Liver (tissue), 9 donors: Measurements from ENCODE around the gene TGM6. TPM values are rescaled to one million over a fixed set of nuclear protein-coding genes. Genes with fewer than 3 reads are reported as not detected.

Experiments
- DNase-seq: peaks from one replicate; pipeline ENCODE4 v3.0.0-alpha.2; 2017; ENCODE audit warnings: low spot score
- H3K27ac ChIP-seq, 2 donors: one replicate each; pipeline ENCODE4 v1.7.0; 2013; ENCODE audit warnings: inconsistent platforms in 2 of 2, low read length in 2 of 2, control low read depth in 1 of 2, low read depth in 1 of 2, mild to moderate bottlenecking in 1 of 2
- H3K27me3 ChIP-seq, 4 donors: one replicate each; pipeline versions ENCODE4 v1.6.1 to v1.7.0; 2013; ENCODE audit warnings: low read length in 3 of 4, inconsistent platforms in 1 of 4, mild to moderate bottlenecking in 1 of 4, moderate library complexity in 1 of 4; ENCODE audit not compliant: control insufficient read depth in 4 of 4, insufficient read depth in 4 of 4
- H3K36me3 ChIP-seq, 4 donors: one replicate each; pipeline versions ENCODE4 v1.6.1 to v1.7.0; 2013; ENCODE audit warnings: low read length in 3 of 4, mild to moderate bottlenecking in 3 of 4, low read depth in 1 of 4, moderate library complexity in 1 of 4; ENCODE audit not compliant: control insufficient read depth in 4 of 4, insufficient read depth in 3 of 4
- H3K4me1 ChIP-seq, 4 donors: one replicate each; pipeline versions ENCODE4 v1.6.1 to v1.7.0; 2013; ENCODE audit warnings: low read length in 3 of 4, mild to moderate bottlenecking in 3 of 4, moderate library complexity in 1 of 4; ENCODE audit not compliant: control insufficient read depth in 4 of 4, insufficient read depth in 4 of 4
- H3K4me3 ChIP-seq, 3 donors: one replicate each; pipeline versions ENCODE4 v1.6.1 to v1.7.0; 2013; ENCODE audit warnings: low read length in 3 of 3, control low read depth in 1 of 3, low read depth in 1 of 3, mild to moderate bottlenecking in 1 of 3
- H3K9ac ChIP-seq, 2 donors: one replicate each; pipeline ENCODE4 v1.7.0; 2013; ENCODE audit warnings: low read length in 2 of 2, mild to moderate bottlenecking in 2 of 2, moderate library complexity in 2 of 2, control low read depth in 1 of 2, low read depth in 1 of 2
- H3K9me3 ChIP-seq, 4 donors: one replicate each; pipeline versions ENCODE4 v1.6.1 to v1.7.0; 2013; ENCODE audit warnings: low read length in 3 of 4; ENCODE audit not compliant: control insufficient read depth in 4 of 4
- EGR1 ChIP-seq, 2 donors: IDR thresholded peaks; 2 replicates each; pipeline ENCODE4 v1.6.1; 2016 to 2018; ENCODE audit warnings: antibody characterized with exemption in 2 of 2, low read depth in 2 of 2
- FOXA1 ChIP-seq: IDR thresholded peaks from 2 replicates; pipeline ENCODE4 v1.6.1; 2016; ENCODE audit warnings: antibody characterized with exemption
- FOXA2 ChIP-seq: IDR thresholded peaks from 2 replicates; pipeline ENCODE4 v1.6.1; 2016; ENCODE audit warnings: antibody characterized with exemption
- GABPA ChIP-seq, 2 donors: IDR thresholded peaks in 1 of 2; conservative IDR thresholded peaks in 1 of 2; 2 replicates each; pipeline ENCODE4 v1.6.1; 2016; ENCODE audit warnings: antibody characterized with exemption in 2 of 2, mild to moderate bottlenecking in 1 of 2, moderate library complexity in 1 of 2
- HNF4A ChIP-seq, 2 donors: conservative IDR thresholded peaks; 2 replicates each; pipeline ENCODE4 v1.6.1; 2016; ENCODE audit warnings: antibody characterized with exemption in 2 of 2, mild to moderate bottlenecking in 2 of 2
- HNF4G ChIP-seq: IDR thresholded peaks from 2 replicates; pipeline ENCODE4 v1.6.1; 2016; ENCODE audit warnings: antibody characterized with exemption
- JUND ChIP-seq, 2 donors: IDR thresholded peaks; 2 replicates each; pipeline ENCODE4 v1.6.1; 2016; ENCODE audit warnings: antibody characterized with exemption in 2 of 2
- NR2F2 ChIP-seq: IDR thresholded peaks from 2 replicates; pipeline ENCODE4 v1.6.1; 2016; ENCODE audit warnings: antibody characterized with exemption
- RAD21 ChIP-seq, 2 donors: IDR thresholded peaks; 2 replicates each; pipeline ENCODE4 v1.6.1; 2016; ENCODE audit warnings: antibody characterized with exemption in 2 of 2, mild to moderate bottlenecking in 2 of 2
- RXRA ChIP-seq, 2 donors: IDR thresholded peaks; 2 replicates each; pipeline ENCODE4 v1.6.1; 2017 to 2018; ENCODE audit warnings: antibody characterized with exemption in 2 of 2, mild to moderate bottlenecking in 1 of 2
- SP1 ChIP-seq: IDR thresholded peaks from 2 replicates; pipeline ENCODE4 v1.6.1; 2018; ENCODE audit warnings: antibody characterized with exemption, mild to moderate bottlenecking
- TAF1 ChIP-seq: conservative IDR thresholded peaks from 2 replicates; pipeline ENCODE4 v1.6.1; 2016; ENCODE audit warnings: antibody characterized with exemption, mild to moderate bottlenecking
- YY1 ChIP-seq: IDR thresholded peaks from 2 replicates; pipeline ENCODE4 v1.6.1; 2016; ENCODE audit warnings: antibody characterized with exemption, mild to moderate bottlenecking
- WGBS: extraction: QIAGEN DNeasy Blood & Tissue Kit; methylation state at CpG from one replicate; pipeline ENCODE4 v1.1.7; 2013; 5-methylcytosine and 5-hydroxymethylcytosine counted together
- polyA plus RNA-seq, 2 donors: library from polyadenylated mRNA; stranded (reverse) in 1 of 2; unstranded in 1 of 2; fragments of 200-250 nt in 1 of 2; fragments of >200 nt in 1 of 2; fragmentation: Nextera tagmentation in 1 of 2; extraction: Ambion mirVana in 1 of 2; gene quantifications; one replicate each; pipeline versions ENCODE4 v1.2.1 to v1.2.3, GENCODE V29; 2013 to 2015
- total RNA-seq, 2 donors: library from RNA; depleted of rRNA; stranded (reverse); fragments of >200 nt; gene quantifications; one replicate each; pipeline ENCODE4 v1.2.3, GENCODE V29; 2014
- TF ChIP-seq, protein P1 (sequence below): IDR thresholded peaks from 2 replicates; pipeline ENCODE4 v1.6.1; 2016; ENCODE audit warnings: antibody characterized with exemption
- TF ChIP-seq, protein P2 (sequence below): IDR thresholded peaks from 2 replicates; pipeline ENCODE4 v1.6.1; 2016; ENCODE audit warnings: antibody characterized with exemption
- TF ChIP-seq, protein P3 (sequence below): IDR thresholded peaks from 2 replicates; pipeline ENCODE4 v1.6.1; 2016; ENCODE audit warnings: antibody characterized with exemption, mild to moderate bottlenecking
- TF ChIP-seq, protein P4 (sequence below): IDR thresholded peaks from 2 replicates; pipeline ENCODE4 v1.6.1; 2016; ENCODE audit warnings: antibody characterized with exemption
- donor health status: healthy.
- donor health status: healthy.
- donor health status: healthy.
- donor health status: healthy.
- donor health status: healthy.

The TGM6 gene
- total and polyA plus RNA-seq, 4 donors = not detected

DNA sequence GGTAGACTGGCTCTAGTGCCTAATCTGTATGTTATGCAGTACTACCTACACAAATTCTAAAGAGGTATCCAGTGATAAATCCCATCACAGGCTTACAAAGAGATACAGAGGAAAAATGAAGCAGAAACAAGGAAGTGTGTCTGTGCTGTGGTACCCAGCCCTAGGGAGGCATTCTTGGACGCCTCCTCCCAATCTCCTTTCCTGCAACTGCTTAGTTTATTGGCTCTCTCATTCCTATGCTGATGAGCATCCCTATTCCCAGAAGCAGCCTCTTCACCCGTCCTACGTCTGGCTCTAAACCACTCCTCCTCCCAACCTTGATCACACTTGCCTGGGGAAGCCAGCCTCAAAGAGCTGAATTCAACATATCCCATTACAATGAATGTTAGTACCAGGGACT is 34.5 kb upstream of the TGM6 start:
- H3K27ac ChIP-seq = no peak overlapping the region
- DNase-seq = no peak
- peaks cover 0 to 3% (median 1%) of the 10 kb centered on the region in 4 donors for H3K9me3 ChIP-seq
- no peaks in the 10 kb centered on the region for H3K4me1 ChIP-seq
- no peak overlapping the region for H3K9ac ChIP-seq
- H3K4me3 ChIP-seq = no peak overlapping the region
- WGBS = 86% methylated on average over 3 of the region's 3 CpGs
- no peaks in the 10 kb centered on the region for H3K36me3 ChIP-seq
- TF ChIP-seq HNF4G (no peak), TAF1 (no peak), NR2F2 (no peak), FOXA2 (no peak), HNF4A (conservative IDR thresholded peaks at IDR 0.05) (no peak), RAD21 (IDR thresholded peaks at IDR 0.05) (no peak), RXRA (IDR thresholded peaks at IDR 0.05) (no peak), SP1 (no peak), EGR1 (IDR thresholded peaks at IDR 0.05; ENCODE audit: low read depth in 2 of 2) (no peak), JUND (IDR thresholded peaks at IDR 0.05) (no peak), FOXA1 (no peak), YY1 (no peak)
- TF ChIP-seq, protein P1, sequence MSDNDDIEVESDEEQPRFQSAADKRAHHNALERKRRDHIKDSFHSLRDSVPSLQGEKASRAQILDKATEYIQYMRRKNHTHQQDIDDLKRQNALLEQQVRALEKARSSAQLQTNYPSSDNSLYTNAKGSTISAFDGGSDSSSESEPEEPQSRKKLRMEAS = no peak
- TF ChIP-seq, protein P2, sequence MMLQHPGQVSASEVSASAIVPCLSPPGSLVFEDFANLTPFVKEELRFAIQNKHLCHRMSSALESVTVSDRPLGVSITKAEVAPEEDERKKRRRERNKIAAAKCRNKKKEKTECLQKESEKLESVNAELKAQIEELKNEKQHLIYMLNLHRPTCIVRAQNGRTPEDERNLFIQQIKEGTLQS = no peak
- TF ChIP-seq, protein P3, sequence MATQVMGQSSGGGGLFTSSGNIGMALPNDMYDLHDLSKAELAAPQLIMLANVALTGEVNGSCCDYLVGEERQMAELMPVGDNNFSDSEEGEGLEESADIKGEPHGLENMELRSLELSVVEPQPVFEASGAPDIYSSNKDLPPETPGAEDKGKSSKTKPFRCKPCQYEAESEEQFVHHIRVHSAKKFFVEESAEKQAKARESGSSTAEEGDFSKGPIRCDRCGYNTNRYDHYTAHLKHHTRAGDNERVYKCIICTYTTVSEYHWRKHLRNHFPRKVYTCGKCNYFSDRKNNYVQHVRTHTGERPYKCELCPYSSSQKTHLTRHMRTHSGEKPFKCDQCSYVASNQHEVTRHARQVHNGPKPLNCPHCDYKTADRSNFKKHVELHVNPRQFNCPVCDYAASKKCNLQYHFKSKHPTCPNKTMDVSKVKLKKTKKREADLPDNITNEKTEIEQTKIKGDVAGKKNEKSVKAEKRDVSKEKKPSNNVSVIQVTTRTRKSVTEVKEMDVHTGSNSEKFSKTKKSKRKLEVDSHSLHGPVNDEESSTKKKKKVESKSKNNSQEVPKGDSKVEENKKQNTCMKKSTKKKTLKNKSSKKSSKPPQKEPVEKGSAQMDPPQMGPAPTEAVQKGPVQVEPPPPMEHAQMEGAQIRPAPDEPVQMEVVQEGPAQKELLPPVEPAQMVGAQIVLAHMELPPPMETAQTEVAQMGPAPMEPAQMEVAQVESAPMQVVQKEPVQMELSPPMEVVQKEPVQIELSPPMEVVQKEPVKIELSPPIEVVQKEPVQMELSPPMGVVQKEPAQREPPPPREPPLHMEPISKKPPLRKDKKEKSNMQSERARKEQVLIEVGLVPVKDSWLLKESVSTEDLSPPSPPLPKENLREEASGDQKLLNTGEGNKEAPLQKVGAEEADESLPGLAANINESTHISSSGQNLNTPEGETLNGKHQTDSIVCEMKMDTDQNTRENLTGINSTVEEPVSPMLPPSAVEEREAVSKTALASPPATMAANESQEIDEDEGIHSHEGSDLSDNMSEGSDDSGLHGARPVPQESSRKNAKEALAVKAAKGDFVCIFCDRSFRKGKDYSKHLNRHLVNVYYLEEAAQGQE = no peak
- TF ChIP-seq, protein P4, sequence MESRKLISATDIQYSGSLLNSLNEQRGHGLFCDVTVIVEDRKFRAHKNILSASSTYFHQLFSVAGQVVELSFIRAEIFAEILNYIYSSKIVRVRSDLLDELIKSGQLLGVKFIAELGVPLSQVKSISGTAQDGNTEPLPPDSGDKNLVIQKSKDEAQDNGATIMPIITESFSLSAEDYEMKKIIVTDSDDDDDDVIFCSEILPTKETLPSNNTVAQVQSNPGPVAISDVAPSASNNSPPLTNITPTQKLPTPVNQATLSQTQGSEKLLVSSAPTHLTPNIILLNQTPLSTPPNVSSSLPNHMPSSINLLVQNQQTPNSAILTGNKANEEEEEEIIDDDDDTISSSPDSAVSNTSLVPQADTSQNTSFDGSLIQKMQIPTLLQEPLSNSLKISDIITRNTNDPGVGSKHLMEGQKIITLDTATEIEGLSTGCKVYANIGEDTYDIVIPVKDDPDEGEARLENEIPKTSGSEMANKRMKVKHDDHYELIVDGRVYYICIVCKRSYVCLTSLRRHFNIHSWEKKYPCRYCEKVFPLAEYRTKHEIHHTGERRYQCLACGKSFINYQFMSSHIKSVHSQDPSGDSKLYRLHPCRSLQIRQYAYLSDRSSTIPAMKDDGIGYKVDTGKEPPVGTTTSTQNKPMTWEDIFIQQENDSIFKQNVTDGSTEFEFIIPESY = no peak
- no peaks in the 10 kb centered on the region for H3K27me3 ChIP-seq

DNA sequence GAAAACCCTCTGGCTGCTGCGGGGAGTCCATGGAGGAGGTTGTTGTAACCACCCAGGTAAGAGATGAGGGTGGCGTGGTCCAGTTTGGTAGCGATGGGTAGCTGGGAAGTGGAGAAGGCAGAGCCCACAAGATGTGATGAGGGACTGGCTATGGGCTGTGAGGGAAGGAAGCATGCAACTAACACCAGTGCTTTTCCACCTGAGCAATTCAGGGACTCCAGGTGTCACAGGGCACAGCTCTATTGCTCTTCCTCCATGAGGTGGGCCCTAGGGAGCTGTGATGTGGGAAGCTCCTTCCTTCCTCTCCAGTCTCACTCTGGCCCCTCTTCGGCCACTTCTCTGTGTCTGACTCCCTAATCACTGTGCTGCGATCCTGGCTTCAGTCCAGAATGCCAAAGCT is 32.4 kb upstream of the TGM6 start:
- DNase-seq = no peak
- Histone ChIP-seq H3K4me1 (peaks cover 0 to 2% (median 0%) of the 10 kb centered on the region in 4 donors), H3K9ac (no peak overlapping the region), H3K27ac (no peak overlapping the region), H3K27me3 (no peaks in the 10 kb centered on the region), H3K36me3 (no peaks in the 10 kb centered on the region), H3K4me3 (no peak overlapping the region), H3K9me3 (peaks cover 0 to 3% (median 1%) of the 10 kb centered on the region in 4 donors)
- TF ChIP-seq RXRA (IDR thresholded peaks at IDR 0.05) (no peak), SP1 (no peak), FOXA2 (no peak), EGR1 (IDR thresholded peaks at IDR 0.05; ENCODE audit: low read depth in 2 of 2) (no peak), GABPA (IDR thresholded peaks at IDR 0.05 in 1 of 2, conservative IDR thresholded peaks at IDR 0.05 in 1 of 2) (no peak), TAF1 (no peak), NR2F2 (no peak)
- TF ChIP-seq, protein P2 = no peak
- TF ChIP-seq, protein P1 = no peak
- WGBS = 87% methylated on average over 5 of the region's 5 CpGs
